ENCODE measurements around the gene RUBCNL.

RUBCNL gene

GRCh38 chr13:46360604-46361003 lies 26.4 kb downstream of the RUBCNL start:
- TF ChIP-seq CTCF (IDR thresholded peaks at IDR 0.05): no peak
- Histone ChIP-seq H3K4me3 (no peak overlapping the region), H3K36me3 (no peaks in the 10 kb centered on the region), H3K27me3 (no peaks in the 10 kb centered on the region), H3K9me3 (no peaks in the 10 kb centered on the region), H3K4me1 (peaks cover 0 to 19% (median 10%) of the 10 kb centered on the region in 4 donors), H3K27ac (no peak overlapping the region)
- no peak for DNase-seq
- intact Hi-C loops (cut with DNase I; ENCODE audit: low total_unique reads): no loop called here

- intact Hi-C loops (cut with DNase I; ENCODE audit: low total_unique reads): no loop called here
- TF ChIP-seq CTCF (IDR thresholded peaks at IDR 0.05): no peak
- no peak for DNase-seq
- Histone ChIP-seq H3K27me3 (no peaks in the 10 kb centered on the region), H3K4me1 (peaks cover 0 to 19% (median 10%) of the 10 kb centered on the region in 4 donors), H3K4me3 (no peak overlapping the region), H3K36me3 (no peaks in the 10 kb centered on the region), H3K27ac (no peak overlapping the region), H3K9me3 (no peaks in the 10 kb centered on the region)
Observed at GRCh38 chr13:46359714-46360113, 27.3 kb downstream of the RUBCNL start.

- Histone ChIP-seq H3K4me3 (no peak overlapping the region), H3K27ac (no peak overlapping the region), H3K9me3 (no peaks in the 10 kb centered on the region), H3K27me3 (no peaks in the 10 kb centered on the region), H3K36me3 (no peaks in the 10 kb centered on the region), H3K4me1 (peaks cover 0 to 19% (median 10%) of the 10 kb centered on the region in 4 donors)
- no peak for TF ChIP-seq CTCF (IDR thresholded peaks at IDR 0.05)
- no peak for DNase-seq
- intact Hi-C loops (cut with DNase I; ENCODE audit: low total_unique reads): no loop called here
Observed at GRCh38 chr13:46355901-46356590, 31.0 kb downstream of the RUBCNL start.

- Histone ChIP-seq H3K27ac (no peak overlapping the region), H3K36me3 (no peaks in the 10 kb centered on the region), H3K4me3 (no peak overlapping the region), H3K9me3 (no peaks in the 10 kb centered on the region), H3K4me1 (peaks cover 0 to 11% (median 8%) of the 10 kb centered on the region in 4 donors), H3K27me3 (no peaks in the 10 kb centered on the region)
- intact Hi-C loops (cut with DNase I; ENCODE audit: low total_unique reads): no loop called here
- no peak for TF ChIP-seq CTCF (IDR thresholded peaks at IDR 0.05)
- DNase-seq: no peak
Observed at GRCh38 chr13:46355088-46355468, 32.0 kb downstream of the RUBCNL start.

GRCh38 chr13:46354156-46355087 lies 32.6 kb downstream of the RUBCNL start:
- DNase-seq: no peak
- no peak for TF ChIP-seq CTCF (IDR thresholded peaks at IDR 0.05)
- Histone ChIP-seq H3K4me1 (peaks cover 0 to 5% (median 2%) of the 10 kb centered on the region in 4 donors), H3K36me3 (no peaks in the 10 kb centered on the region), H3K9me3 (no peaks in the 10 kb centered on the region), H3K4me3 (no peak overlapping the region), H3K27ac (no peak overlapping the region), H3K27me3 (no peaks in the 10 kb centered on the region)
- intact Hi-C loops (cut with DNase I; ENCODE audit: low total_unique reads): no loop called here

All from tibial artery (tissue), 4 donors.